Spleen (tissue), 11 donors: ENCODE results near the gene POLH. TPM values are rescaled to one million over a fixed set of nuclear protein-coding genes. Genes with fewer than 3 reads are reported as not detected.
A peak's percentile ranks its signal among the peaks of the same experiment; 100 is the strongest.

Experiments
- DNase-seq: peaks from one replicate; pipeline ENCODE4 v3.0.0-alpha.2; 2020
- H3K27ac ChIP-seq, 8 donors: fragments of 200-600 bp; sonication (generic) in 7 of 8; 1 replicate in 4 of 8; 2 replicates in 4 of 8; pipeline versions ENCODE4 v1.5.0 to v1.8.0; 2016 to 2021; ENCODE audit warnings: inconsistent platforms in 4 of 8, mild to moderate bottlenecking in 4 of 8, moderate library complexity in 1 of 8
- H3K27me3 ChIP-seq, 7 donors: fragments of 200-600 bp; sonication (generic) in 6 of 7; replicated peaks in 1 of 7; 1 replicate in 4 of 7; 2 replicates in 3 of 7; pipeline versions ENCODE4 v1.5.0 to v1.8.0; 2016 to 2021; ENCODE audit warnings: inconsistent platforms in 3 of 7, mild to moderate bottlenecking in 1 of 7
- H3K36me3 ChIP-seq, 6 donors: fragments of 200-600 bp; sonication (generic) in 5 of 6; 1 replicate in 4 of 6; 2 replicates in 2 of 6; pipeline versions ENCODE4 v1.5.0 to v1.8.0; 2016 to 2021; ENCODE audit warnings: inconsistent platforms in 2 of 6
- H3K4me1 ChIP-seq, 6 donors: fragments of 200-600 bp; sonication (generic) in 5 of 6; 1 replicate in 3 of 6; 2 replicates in 3 of 6; pipeline versions ENCODE4 v1.5.0 to v1.8.0; 2016 to 2021; ENCODE audit warnings: inconsistent platforms in 3 of 6
- H3K4me3 ChIP-seq, 8 donors: fragments of 200-600 bp; sonication (generic) in 7 of 8; 1 replicate in 4 of 8; 2 replicates in 4 of 8; pipeline versions ENCODE4 v1.5.0 to v1.8.0; 2016 to 2021; ENCODE audit warnings: inconsistent platforms in 4 of 8, mild to moderate bottlenecking in 4 of 8, moderate library complexity in 2 of 8
- H3K9me3 ChIP-seq, 8 donors: fragments of 200-600 bp; sonication (generic) in 7 of 8; 1 replicate in 4 of 8; 2 replicates in 4 of 8; pipeline versions ENCODE4 v1.5.0 to v1.8.0; 2016 to 2021; ENCODE audit warnings: inconsistent platforms in 4 of 8
- CTCF ChIP-seq, 11 experiments: fragments of 200-600 bp in 7 of 11; fragments of 450-650 bp in 4 of 11; sonication (generic) in 4 of 11; IDR thresholded peaks in 8 of 11; conservative IDR thresholded peaks in 3 of 11; 1 replicate in 7 of 11; 2 replicates in 4 of 11; pipeline versions ENCODE4 v1.4.0 to v1.8.0; 2016 to 2021; ENCODE audit warnings: antibody characterized with exemption in 11 of 11, inconsistent platforms in 4 of 11, mild to moderate bottlenecking in 1 of 11
- POLR2A ChIP-seq, 3 donors: fragments of 450-650 bp; IDR thresholded peaks; one replicate each; pipeline ENCODE4 v1.5.1; 2017; ENCODE audit warnings: antibody characterized with exemption in 3 of 3, mild to moderate bottlenecking in 1 of 3
- POLR2AphosphoS5 ChIP-seq, 3 donors: sonication (generic); formaldehyde crosslinking; IDR thresholded peaks; one replicate each; pipeline ENCODE4 v1.5.1; 2017; ENCODE audit warnings: antibody characterized with exemption in 3 of 3
- WGBS, 5 donors: extraction: QIAGEN DNeasy Blood & Tissue Kit in 3 of 5; methylation state at CpG; one replicate each; pipeline versions ENCODE4 v1.1.5 to v1.1.7; 2013 to 2018; 5-methylcytosine and 5-hydroxymethylcytosine counted together
- intact Hi-C: fragments of 100-400 bp; cut with DNase I; formaldehyde crosslinking; loops from one replicate; pipeline ENCODE4 v1.15.0; 2023; ENCODE audit warnings: low total_unique reads
- polyA plus RNA-seq, 3 donors: library from polyadenylated mRNA; stranded (reverse); fragments of 200-250 nt; gene quantifications; one replicate each; pipeline ENCODE4 v1.2.1, GENCODE V29; 2013
- total RNA-seq, 7 donors: library from RNA; depleted of rRNA in 3 of 7; stranded (reverse); fragments of >200 nt in 3 of 7; fragmentation: NEBNext Ultra II Directional in 4 of 7; extraction: Animal tissue kit (Norgen Biotek cat#: 25700) in 4 of 7; gene quantifications; one replicate each; pipeline versions ENCODE4 v1.1.0 to v1.2.1, GENCODE V29; 2016 to 2021
- donor health status: healthy with polysubstance abuse.
- donor health status: DM: no; HTN: no; CAD: no; lungs with moderate emphysema.
- donor health status: DM: no; HTN: no; CAD: no.
- donor health status: Bipolar disorder and iron deficiency.
- donor health status: healthy.
- donor health status: DM: no; HTN: no; CAD: no.
- donor health status: DM: yes; HTN: yes; CAD: no.

POLH gene
- total and polyA plus RNA-seq, 10 donors: 4.1 to 23.0 (median 12.2) TPM

GRCh38 chr6:43559328-43559727, 16.7 kb upstream of the POLH start:
- TF ChIP-seq POLR2AphosphoS5 (IDR thresholded peaks at IDR 0.05) (no peak), CTCF (IDR thresholded peaks at IDR 0.05 in 8 of 11, conservative IDR thresholded peaks at IDR 0.05 in 3 of 11) (no peak), POLR2A (IDR thresholded peaks at IDR 0.05) (no peak)
- no peak overlapping the region for H3K27ac ChIP-seq
- DNase-seq: no peak
- H3K4me3 ChIP-seq: no peak overlapping the region
- no peaks in the 10 kb centered on the region for H3K27me3 ChIP-seq
- H3K4me1 ChIP-seq: no peaks in the 10 kb centered on the region
- H3K9me3 ChIP-seq: no peaks in the 10 kb centered on the region
- H3K36me3 ChIP-seq: peaks cover 0 to 100% (median 95%) of the 10 kb centered on the region in 6 donors
- intact Hi-C loops: no loop called here

GRCh38 chr6:43570876-43571441, 5.0 kb upstream of the POLH start:
- peaks cover 8 to 21% (median 17%) of the 10 kb centered on the region in 6 donors for H3K4me1 ChIP-seq
- no peaks in the 10 kb centered on the region for H3K27me3 ChIP-seq
- WGBS, 5 donors: 79 to 92% (median 82%) methylated on average over 5 of the region's 5 CpGs
- H3K9me3 ChIP-seq: no peaks in the 10 kb centered on the region
- DNase-seq: no peak
- H3K36me3 ChIP-seq: peaks cover 6 to 74% (median 61%) of the 10 kb centered on the region in 6 donors
- intact Hi-C loops: no loop called here
- no peak overlapping the region for H3K4me3 ChIP-seq
- TF ChIP-seq POLR2A (IDR thresholded peaks at IDR 0.05) (no peak), CTCF (IDR thresholded peaks at IDR 0.05 in 8 of 11, conservative IDR thresholded peaks at IDR 0.05 in 3 of 11) (no peak), POLR2AphosphoS5 (IDR thresholded peaks at IDR 0.05) (no peak)
- H3K27ac ChIP-seq: no peak overlapping the region

- peaks cover 0 to 63% (median 51%) of the 10 kb centered on the region in 6 donors for H3K36me3 ChIP-seq
- TF ChIP-seq CTCF (IDR thresholded peaks at IDR 0.05 in 8 of 11, conservative IDR thresholded peaks at IDR 0.05 in 3 of 11): no peak
- no peak for TF ChIP-seq POLR2AphosphoS5 (IDR thresholded peaks at IDR 0.05)
- TF ChIP-seq POLR2A (IDR thresholded peaks at IDR 0.05): no peak
- no peak for DNase-seq
- peaks cover 14 to 29% (median 25%) of the 10 kb centered on the region in 6 donors for H3K4me1 ChIP-seq
- no peaks in the 10 kb centered on the region for H3K9me3 ChIP-seq
- 94 to 98% (median 95%) methylated on average over 4 of the region's 4 CpGs for WGBS, 5 donors
- H3K4me3 ChIP-seq: no peak overlapping the region
- no peak overlapping the region for H3K27ac ChIP-seq
- no peaks in the 10 kb centered on the region for H3K27me3 ChIP-seq
- intact Hi-C loops: no loop called here
Observed at GRCh38 chr6:43572015-43572414, 4.0 kb upstream of the POLH start.

GRCh38 chr6:43575105-43575771, 747 bp upstream of the POLH start:
- H3K36me3 ChIP-seq: peaks cover 0 to 34% (median 23%) of the 10 kb centered on the region in 6 donors
- H3K4me1 ChIP-seq: peaks cover 26 to 56% (median 46%) of the 10 kb centered on the region in 6 donors
- H3K27me3 ChIP-seq: no peaks in the 10 kb centered on the region
- peak overlapping the region; percentile 88 to 100 (median 98) for H3K4me3 ChIP-seq
- intact Hi-C loops: no loop called here
- H3K9me3 ChIP-seq: no peaks in the 10 kb centered on the region
- WGBS, 5 donors: 0 to 1% (median 0%) methylated on average over 36 to 38 of the region's 38 CpGs
- peak overlapping the region in 7 of 8 donors; percentile 64 to 90 (median 81) for H3K27ac ChIP-seq
- TF ChIP-seq POLR2A (IDR thresholded peaks at IDR 0.05) (no peak), POLR2AphosphoS5 (IDR thresholded peaks at IDR 0.05) (no peak), CTCF (IDR thresholded peaks at IDR 0.05 in 8 of 11, conservative IDR thresholded peaks at IDR 0.05 in 3 of 11) (no peak)
- no peak for DNase-seq
